Measurements from ENCODE around the gene NANS.

DNA sequence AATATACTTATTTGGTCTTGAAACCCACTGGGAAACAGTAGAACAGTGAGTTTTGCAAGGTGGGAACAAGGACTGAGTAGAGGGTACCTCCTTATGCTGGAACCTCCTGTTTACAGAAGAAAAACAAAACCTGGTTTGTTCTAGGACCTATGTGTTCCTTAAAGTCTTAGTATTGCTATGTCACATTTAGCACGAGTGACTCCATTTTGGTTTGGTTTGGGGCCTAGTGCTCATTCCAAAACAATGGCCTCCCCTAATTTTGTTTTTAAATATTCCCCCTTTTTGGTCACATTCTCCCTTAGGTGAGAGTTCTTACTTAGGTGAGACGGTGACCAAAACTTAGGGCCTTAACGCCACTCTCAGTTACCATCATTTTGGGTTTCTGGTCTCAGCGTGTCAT, 6.2 kb upstream of the NANS start:
- TF ChIP-seq CTCF (IDR thresholded peaks at IDR 0.05; ENCODE audit: low read depth, low read length, missing input control) (no peak), REST (IDR thresholded peaks at IDR 0.05) (no peak), HNF4G (IDR thresholded peaks at IDR 0.05) (no peak), RAD21 (IDR thresholded peaks at IDR 0.05) (no peak), FOXA1 (IDR thresholded peaks at IDR 0.05) (no peak), EGR1 (IDR thresholded peaks at IDR 0.05; ENCODE audit: low read depth in 2 of 2) (no peak), GABPA (IDR thresholded peaks at IDR 0.05 in 1 of 2, conservative IDR thresholded peaks at IDR 0.05 in 1 of 2) (no peak)
- TF ChIP-seq, protein P1, sequence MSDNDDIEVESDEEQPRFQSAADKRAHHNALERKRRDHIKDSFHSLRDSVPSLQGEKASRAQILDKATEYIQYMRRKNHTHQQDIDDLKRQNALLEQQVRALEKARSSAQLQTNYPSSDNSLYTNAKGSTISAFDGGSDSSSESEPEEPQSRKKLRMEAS (IDR thresholded peaks at IDR 0.05): no peak
- TF ChIP-seq, protein P2, sequence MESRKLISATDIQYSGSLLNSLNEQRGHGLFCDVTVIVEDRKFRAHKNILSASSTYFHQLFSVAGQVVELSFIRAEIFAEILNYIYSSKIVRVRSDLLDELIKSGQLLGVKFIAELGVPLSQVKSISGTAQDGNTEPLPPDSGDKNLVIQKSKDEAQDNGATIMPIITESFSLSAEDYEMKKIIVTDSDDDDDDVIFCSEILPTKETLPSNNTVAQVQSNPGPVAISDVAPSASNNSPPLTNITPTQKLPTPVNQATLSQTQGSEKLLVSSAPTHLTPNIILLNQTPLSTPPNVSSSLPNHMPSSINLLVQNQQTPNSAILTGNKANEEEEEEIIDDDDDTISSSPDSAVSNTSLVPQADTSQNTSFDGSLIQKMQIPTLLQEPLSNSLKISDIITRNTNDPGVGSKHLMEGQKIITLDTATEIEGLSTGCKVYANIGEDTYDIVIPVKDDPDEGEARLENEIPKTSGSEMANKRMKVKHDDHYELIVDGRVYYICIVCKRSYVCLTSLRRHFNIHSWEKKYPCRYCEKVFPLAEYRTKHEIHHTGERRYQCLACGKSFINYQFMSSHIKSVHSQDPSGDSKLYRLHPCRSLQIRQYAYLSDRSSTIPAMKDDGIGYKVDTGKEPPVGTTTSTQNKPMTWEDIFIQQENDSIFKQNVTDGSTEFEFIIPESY (IDR thresholded peaks at IDR 0.05): no peak
- TF ChIP-seq, protein P3, sequence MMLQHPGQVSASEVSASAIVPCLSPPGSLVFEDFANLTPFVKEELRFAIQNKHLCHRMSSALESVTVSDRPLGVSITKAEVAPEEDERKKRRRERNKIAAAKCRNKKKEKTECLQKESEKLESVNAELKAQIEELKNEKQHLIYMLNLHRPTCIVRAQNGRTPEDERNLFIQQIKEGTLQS (IDR thresholded peaks at IDR 0.05): no peak
